Measurements from ENCODE around the gene UST.

The UST gene

DNA sequence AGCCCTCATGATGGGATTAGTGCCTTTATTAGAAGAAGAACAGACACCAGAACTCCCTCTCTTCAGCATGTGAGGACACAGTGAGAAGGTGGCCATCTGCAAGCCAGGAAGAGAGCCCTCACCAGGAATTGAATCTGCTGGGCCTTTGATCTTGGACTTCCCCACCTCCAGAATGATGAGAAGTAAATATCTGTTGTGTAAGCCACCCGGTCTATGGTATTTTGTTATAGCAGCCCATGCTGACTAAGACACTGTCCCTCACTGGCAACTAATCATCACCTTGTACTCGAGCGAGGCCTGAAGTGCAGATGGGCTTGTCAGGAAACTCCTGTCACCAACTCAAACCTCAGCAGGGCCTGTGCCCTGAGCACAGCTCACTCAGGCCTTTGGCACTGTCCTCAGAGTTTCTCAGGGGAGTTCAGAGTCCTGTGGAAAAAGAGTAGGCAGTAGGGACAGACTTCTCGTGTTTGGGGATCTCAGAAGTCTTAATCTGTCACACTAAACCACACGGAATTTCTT lies 62.0 kb downstream of the UST start:
- DNase-seq = no peak

DNA sequence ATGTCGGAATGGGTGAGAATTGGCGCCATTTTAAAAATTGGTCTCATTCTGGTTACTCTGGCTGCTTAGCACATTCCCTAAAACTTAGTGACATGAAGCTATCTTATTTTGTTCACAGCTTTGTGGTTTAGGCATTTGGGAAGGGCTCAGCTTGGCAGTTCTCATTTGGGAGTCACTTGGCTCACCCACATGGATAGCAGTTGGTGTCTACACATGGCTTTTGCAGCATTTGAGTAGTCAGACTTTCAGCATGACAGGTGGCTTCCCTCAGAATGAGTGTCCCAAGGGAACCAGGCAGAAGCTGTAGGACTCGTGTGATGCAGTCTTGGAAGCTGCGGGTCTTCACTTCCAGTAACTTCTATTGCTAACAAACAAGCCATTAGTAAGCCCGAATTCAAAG lies 64.6 kb downstream of the UST start:
- DNase-seq = no peak

DNA sequence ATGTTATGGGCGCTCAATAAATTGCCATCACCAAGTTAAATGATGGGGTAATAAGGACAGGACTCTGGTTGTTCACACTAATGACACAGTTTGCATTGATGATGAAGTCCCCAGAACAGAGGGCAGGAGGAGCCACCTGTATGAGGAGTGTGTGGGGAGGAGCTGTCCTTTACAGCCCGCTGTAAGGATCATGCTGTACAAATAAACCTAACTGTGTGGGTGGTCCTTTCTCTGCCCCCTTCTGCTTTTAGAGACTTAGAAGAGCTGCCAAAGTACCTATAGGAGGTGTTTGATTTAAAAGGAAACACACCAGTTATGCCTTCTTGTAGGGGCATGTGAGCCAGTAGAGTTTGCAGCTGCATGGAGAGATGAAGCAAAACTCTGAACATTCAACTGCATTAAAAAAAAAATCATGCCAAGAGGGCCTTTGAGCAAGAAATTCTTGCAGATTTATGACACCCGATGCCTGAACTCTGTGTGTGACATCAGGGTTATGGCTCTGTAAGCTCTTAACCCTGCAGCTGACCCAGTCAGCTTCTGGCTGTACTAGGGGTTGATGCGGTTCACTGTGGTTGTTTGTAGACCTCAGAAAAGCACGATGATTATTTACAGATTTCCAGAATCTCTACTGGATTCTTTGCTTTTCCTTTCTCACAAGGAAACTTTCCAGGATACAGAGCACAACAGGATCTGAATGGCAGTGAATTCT lies 67.4 kb downstream of the UST start:
- no peak for DNase-seq

DNA sequence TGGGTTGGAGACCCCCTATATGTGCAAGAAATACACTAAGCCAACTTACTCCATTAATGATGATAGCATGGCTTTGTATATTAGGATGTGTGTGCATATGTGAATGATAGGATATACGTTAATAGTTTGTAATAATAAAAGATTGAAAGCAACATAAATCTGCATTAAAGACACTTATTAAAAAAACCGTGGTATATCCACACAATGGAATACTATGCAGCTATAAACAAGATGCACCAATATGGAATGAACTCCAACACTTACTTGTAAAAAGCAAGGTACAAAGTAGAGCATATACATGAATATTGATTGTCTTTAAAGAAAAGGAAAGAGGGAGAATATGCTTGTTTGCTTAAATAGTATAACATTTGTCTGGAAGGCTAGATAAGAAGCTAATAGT lies 68.0 kb downstream of the UST start:
- no peak for DNase-seq

DNA sequence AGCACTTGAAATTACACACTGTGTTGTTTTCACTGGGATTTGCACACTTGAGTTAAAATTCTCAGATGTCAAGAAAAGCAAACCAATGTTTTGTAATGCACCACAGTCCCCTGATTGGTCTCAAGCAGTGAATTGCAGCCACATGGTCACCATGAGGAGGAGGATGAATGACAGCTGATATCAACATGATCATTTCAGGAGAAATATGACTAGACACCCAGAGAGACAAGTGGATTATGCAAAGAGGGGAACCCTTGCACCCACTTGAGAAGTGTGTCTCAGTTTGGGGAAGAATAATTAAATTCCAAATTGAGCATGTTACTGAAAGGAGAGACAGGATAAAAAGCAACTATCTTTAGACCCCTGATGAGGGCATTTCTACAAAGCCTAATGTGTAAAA lies 69.3 kb downstream of the UST start:
- no peak for DNase-seq

DNA sequence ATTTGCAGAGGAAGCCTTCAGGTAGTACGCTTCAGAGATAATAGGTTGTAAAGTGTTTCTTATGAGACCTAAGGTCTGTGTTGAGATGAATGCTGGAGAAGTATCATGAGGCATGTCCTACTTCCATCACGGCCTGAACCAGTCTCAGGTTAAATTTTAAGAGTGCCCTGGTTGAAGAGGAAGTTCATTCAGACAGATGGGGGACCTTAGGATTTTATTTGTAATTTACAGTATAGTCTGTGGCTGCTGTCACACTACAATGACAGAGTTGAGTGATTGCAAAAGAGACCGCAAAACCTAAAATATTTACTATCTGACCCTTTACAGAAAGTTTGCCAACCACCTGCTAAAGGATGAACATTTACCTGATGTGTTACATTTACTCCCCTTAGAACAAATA lies 70.9 kb downstream of the UST start:
- DNase-seq = no peak

DNA sequence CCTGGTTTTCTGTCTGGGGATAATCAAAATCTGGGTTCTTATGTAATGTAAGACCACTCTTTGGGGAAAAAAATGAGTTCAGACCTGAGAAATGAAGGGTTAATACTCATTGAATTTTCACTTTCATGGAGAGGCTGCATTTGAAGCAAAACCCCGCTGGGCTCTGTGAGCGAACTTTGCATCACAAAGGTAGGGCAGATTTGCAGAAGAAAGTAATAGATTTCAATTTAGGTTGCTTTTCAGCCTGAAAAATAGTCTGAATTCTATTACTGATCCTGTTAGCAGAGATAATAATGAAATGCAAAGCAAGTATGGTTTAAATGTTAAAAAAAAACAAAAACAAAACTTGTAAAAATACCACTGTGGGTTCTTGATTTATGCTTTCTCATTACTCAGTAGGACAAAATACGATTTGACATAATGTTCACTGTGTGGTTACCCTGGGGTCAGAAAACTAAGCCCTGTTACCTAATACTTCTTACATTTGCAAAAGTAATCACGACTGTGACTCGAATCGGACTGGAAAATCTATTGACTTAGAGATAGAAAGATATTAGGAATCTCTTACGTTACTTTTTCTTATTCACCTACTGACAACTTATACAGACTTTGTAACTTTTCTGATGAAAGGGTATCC lies 72.2 kb downstream of the UST start:
- DNase-seq = no peak

DNA sequence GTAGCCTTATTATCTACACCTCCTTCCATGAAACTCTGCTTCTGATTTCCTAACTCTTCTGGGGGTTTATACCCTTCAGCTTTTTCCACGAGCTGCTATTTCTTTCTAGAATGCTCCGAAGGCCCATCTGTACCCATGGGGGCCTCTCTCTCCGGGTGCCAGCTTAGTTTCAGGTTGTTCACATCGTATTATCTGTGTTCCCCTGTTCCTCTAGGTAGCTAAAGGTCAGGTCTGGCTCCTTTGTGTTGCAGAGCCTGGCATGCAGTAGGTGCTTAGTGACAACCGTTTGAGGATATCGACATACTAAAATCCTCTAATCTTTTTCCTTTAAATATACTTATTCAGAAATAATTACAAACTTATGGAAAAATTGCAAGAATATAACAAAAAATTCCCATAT lies 73.0 kb downstream of the UST start:
- DNase-seq = no peak

DNA sequence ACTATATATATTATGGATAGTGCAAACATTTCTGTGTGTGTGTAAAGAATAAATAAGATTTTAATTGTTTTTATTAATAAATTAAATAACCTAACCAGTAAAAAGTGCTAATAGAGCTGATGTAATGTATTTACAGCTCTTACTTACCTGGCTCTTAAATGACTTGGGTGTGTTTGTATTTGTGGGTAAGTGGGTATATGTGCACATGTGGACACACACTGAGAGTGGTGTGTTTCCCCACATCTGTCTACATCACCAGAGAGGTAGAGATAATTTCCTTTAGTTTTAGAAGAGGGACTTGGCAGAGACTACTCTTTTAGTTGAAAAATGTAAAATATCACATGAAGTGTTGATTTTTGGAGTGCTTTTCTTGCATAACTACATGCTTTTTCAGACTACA lies 76.0 kb downstream of the UST start:
- no peak for DNase-seq

DNA sequence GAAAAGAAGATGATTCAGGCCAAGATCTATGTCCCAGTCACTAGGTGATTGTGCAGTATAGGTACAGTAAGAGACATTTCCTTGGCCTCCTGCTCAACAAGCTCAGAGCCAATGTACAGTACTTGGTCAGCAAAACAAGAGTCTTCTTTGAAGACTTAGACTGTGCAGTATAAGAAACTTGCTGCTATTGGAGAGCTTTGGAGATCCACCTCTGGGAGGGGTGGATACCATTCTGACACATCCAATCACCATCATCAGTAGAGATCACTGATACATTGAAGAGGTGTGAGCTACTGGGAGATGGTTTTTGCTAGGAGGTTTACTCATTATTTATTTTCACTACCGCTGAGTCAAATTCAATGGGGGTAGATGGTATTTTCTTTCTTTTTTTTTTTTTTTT lies 77.5 kb downstream of the UST start:
- DNase-seq = no peak

DNA sequence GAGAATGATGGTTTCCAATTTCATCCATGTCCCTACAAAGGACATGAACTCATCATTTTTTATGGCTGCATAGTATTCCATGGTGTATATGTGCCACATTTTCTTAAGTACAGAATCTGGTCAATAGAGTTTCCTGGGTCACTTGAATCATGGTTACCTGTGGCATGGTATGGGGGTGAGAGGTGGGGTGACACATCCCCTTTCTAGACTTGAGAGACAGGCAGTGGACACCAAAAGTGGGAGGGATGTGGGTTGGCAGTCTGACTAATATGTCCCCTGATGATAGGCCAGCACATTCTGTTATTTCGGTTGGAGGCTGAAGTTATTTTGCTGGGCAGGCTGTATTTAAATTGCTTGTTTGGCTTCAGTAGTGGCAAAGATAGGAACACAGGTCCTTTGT lies 78.1 kb downstream of the UST start:
- DNase-seq = no peak

DNA sequence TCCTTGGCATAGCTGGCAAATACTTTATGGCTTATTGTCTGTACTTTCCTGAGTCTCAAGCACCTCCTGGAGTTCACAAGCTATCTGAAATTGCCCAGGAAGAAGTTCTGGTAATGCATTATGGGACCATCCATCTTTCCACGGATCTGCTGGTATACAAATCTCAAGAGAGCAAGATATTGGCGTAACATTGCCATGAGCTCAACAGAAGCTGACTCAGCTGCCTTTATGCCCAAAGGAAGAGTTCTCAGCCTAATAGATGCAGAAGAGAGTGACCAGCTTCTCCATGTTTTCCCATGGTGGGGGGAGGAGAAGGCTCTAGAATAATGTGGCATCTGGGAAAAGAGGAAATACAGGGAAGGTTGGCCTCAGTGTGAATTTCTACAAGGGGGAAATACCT lies 78.7 kb downstream of the UST start:
- no peak for DNase-seq

DNA sequence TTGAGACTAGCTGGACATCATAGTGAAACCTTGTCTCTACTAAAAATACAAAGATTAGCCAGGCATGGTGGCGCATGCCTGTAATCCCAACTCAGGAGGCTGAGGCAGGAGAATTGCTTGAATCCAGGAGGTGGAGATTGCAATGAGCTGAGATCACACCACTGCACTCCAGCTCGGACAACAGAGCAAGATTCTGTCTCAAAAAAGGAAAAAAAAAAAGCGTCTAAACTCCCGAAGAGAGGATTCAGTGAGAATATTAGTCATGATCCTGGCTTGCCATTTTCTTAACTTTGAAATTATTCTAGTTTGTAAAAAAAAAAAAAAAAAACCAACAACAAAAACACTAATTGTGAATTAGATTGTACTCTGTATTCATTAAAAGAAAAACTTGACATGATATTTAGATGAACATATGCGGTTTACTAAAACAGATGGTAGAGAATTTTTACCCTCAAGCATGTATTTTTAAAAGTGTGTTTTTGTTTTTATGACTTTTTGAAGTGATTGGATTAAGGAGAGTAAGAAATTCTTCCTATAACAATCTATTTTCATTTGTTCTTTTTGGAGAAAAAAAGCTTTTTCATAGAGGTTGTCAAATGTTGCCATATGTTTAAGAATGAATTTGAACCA lies 80.7 kb downstream of the UST start:
- DNase-seq = no peak

DNA sequence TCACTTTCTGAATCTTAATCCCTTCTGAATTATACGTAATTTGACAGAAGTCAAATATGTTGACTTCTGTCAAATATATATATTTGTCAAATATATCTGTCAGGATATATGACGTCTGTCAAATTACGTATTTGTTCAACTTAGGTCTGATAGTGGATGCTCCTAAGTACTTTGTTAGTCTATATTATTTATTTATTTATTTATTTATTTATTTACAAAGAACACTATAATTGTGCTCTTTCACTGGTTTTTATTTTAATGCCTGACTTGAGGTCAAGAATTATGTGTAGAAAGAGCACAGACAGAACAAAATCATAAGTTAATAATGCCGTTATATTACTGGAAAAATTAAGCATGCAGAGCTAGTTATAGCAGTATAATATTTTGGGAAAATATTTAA lies 81.2 kb downstream of the UST start:
- no peak for DNase-seq

DNA sequence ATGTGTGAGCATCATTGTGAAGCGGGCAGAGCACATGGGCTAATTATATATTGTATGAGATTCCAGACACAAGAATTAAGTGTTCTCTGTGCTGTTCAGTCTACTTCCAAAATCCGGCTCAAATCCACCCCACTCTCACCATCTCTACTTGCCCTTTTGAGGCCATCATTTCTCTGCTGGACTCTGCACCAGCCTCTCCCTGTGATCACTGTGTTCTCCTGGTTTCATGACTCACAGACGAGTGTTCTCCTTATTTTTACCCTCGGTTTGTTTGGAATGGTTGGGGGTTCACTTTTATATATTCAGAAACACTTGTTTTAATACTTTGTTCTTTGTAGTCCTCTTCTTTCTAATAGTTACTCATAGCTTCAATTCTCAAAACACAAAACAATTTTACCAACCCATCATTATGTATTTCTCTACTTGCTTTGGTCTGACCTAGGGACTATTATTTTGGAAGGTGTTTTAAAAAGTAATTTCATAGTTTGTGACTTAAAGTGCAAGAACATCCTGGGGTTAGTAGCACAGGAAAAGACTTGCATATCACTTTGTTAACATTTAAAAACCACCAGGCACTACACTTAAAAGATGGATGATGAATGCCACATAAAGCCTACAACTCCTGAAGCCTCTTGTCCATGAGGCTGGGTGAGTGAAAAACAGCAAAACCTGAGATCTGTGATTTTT lies 82.7 kb downstream of the UST start:
- no peak for DNase-seq

DNA sequence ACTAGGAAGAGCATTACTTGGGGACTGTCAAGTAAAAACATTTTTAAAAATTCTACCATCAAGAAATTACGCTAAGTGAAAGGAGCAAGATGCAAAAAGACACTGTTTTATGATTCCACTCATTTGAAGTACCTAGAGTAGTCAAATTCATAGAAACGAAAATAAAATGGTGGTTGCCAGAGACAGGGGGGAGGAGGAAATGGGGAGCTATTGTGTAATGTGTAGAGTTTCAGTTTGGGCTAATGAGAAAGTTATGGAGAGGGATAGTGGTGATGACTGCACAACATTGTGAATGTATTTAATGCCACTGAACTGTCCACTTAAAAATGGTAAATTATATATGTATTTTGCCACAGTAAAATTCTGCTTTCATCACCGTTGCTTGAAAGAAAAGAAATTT lies 83.8 kb downstream of the UST start:
- DNase-seq = no peak

DNA sequence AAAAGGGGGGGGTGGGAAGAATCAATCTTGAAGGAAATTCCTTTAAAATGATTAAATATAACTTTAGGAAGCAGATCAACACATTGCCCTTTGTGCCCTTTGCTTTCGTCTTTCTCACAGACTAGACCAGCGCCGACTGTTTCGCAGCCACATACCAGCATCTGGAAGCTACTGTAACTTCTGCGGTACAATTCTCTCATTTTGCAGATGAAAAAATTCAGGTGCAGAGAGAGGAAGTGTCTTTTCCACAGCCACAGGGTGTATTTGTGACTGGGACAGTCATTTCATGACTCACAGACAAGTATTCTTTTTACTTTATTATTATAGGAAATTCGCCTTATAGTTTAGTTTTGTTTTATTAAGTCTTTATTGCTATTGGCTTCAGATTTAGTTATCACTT lies 84.2 kb downstream of the UST start:
- no peak for DNase-seq

DNA sequence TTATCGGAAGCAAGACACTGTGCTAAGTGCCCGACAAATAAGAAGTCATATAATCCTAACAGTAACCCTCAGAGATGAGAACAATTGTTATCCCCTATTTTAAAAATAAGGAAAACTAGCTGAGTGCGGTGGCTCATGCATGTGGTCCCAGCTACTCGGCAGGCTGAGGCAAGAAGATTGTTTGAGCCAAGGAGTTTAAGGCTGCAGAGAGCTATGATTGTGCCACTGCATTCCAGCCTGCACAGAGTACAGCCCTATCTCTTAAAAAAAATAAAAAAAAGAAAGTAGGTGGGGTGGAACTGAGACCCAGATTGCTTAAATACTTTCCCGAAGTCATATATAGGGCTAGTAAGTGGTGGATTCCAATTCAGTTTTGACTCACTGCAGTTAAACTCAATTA lies 84.7 kb downstream of the UST start:
- DNase-seq = no peak

DNA sequence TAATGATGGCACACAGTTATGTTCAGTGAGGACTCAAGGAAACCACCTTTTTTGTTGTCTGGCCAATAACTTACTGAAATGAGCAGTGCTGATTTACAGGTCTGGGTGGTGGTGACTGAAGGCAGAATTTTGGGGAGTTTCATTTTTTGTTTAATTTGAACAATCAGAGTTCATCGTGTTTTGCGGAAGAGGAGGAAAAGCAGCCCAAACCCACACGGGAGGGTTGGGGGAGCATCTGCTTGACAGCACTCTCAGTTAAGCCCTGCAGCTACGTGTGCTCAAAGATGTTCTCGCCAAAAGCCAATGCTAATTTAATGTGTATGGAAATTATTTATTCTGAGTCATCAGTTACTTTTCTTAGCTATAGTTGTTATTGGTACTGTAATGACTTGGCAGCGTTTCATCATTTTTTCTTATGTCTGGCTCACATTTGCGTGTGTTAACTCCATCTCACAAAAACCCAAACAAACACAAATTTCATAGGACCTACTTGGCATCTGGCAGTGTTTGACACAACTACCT lies 89.2 kb downstream of the UST start:
- DNase-seq = no peak

DNA sequence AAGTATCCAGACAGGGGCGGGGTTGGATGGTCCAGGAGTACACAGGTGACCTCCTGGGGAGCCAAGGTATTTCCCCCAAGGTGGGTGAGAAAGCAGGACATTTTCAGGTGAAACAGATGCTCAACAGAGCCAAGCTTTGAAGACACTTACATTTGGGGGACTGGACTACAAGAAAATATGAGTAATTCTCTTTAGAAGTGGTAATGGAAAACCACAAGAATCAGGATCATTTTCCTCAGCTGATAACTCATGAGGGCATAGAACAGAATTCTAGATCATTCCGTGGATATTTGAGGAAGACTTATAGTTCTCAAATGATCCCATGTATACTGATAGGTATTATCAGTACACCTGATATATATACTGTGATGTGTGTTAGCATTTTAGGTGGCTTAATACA lies 89.9 kb downstream of the UST start:
- DNase-seq = no peak

DNA sequence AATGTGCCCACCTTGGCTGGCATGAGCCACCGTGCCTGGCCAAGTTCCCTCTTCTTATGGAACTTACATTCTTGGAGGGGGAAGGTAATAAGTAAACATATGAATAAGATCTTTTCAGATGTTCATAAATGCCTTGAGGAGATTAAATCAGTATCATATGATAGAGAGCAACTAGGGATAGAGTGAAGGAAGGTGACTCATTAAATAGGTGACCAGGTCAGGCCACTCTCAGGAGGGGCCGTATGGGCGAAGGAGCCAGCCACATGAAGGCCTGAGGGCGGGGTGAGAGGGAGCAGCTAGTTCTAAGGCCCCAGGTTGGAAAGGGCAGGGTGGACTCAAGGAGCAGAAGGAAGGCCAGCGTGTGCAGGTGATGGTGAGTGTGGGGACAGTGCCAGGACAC lies 91.1 kb downstream of the UST start:
- no peak for DNase-seq

DNA sequence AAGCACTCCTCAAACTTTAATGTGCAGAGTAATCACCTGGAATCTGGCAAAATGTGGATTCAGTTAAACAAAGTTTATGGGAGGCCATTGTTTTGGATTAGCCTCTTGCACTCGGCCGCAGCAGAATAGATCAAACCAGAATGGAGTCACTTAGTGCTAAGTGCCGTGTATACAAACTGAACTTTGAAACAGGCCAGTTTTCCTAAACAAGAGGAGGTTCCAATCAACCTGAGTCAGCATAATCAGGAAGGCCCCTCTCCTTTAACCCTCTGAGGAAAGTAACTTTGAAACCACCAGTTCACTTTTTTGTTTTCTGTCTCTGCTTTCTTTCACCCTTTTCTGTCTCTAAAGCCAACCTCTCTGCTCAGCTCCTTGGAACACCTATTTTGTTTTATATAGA lies 92.2 kb downstream of the UST start:
- DNase-seq = no peak

DNA sequence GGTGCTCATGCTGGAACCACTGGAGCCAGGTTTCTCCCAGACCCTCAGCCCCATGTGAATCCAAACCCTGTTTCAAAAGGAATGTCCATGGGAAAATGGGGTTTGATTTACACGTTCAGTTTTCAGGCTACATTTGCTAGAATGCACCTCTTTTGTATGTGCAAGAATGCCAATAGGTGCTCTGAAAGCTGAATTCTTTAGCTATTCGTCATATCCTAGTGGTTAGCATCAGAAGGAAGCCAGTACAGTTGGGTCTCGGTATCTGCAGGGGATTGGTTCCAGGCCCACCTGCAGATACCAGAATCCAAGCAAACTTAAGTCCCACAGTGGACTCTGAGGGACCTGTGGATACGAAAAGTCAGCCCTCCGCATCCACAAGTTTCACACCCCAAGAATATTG lies 93.4 kb downstream of the UST start:
- no peak for DNase-seq

Data from NCI-H146 (cell line).